HEK293 (cell line): Measurements from ENCODE around the gene ATP1B2.

ENCODE experiments used
- GLIS1 ChIP-seq: fragments of 450-650 bp; formaldehyde crosslinking; IDR thresholded peaks from 2 replicates; pipeline ENCODE4 v1.5.1; 2016; ENCODE audit warnings: missing biosample characterization, missing genetic modification characterization
- IKZF3 ChIP-seq: fragments of 450-650 bp; IDR thresholded peaks from 2 replicates; pipeline ENCODE4 v1.5.0; 2018; ENCODE audit warnings: missing biosample characterization, mild to moderate bottlenecking, missing genetic modification characterization, moderate library complexity
- KLF16 ChIP-seq: fragments of 450-650 bp; formaldehyde crosslinking; IDR thresholded peaks from 2 replicates; pipeline ENCODE4 v1.5.1; 2017; ENCODE audit warnings: missing biosample characterization, missing genetic modification characterization
- KLF8 ChIP-seq: fragments of 450-650 bp; formaldehyde crosslinking; IDR thresholded peaks from 2 replicates; pipeline ENCODE4 v1.5.1; 2016; ENCODE audit warnings: missing biosample characterization, missing genetic modification characterization
- MYNN ChIP-seq: fragments of 450-650 bp; formaldehyde crosslinking; IDR thresholded peaks from 2 replicates; pipeline ENCODE4 v1.5.1; 2016; ENCODE audit warnings: missing biosample characterization, missing genetic modification characterization, borderline replicate concordance
- OVOL3 ChIP-seq: fragments of 450-650 bp; formaldehyde crosslinking; IDR thresholded peaks from 2 replicates; pipeline ENCODE4 v1.5.1; 2016; ENCODE audit warnings: missing biosample characterization, missing genetic modification characterization
- ZBTB17 ChIP-seq: fragments of 450-650 bp; formaldehyde crosslinking; IDR thresholded peaks from 2 replicates; pipeline ENCODE4 v1.5.1; 2016; ENCODE audit warnings: missing biosample characterization, missing genetic modification characterization
- ZBTB8A ChIP-seq: fragments of 450-650 bp; formaldehyde crosslinking; IDR thresholded peaks from 2 replicates; pipeline ENCODE4 v1.5.1; 2016; ENCODE audit warnings: missing biosample characterization, missing genetic modification characterization
- ZEB2 ChIP-seq: fragments of 450-650 bp; formaldehyde crosslinking; IDR thresholded peaks from 2 replicates; pipeline ENCODE4 v1.5.1; 2016; ENCODE audit warnings: missing biosample characterization, missing genetic modification characterization
- ZFHX2 ChIP-seq: fragments of 450-650 bp; formaldehyde crosslinking; conservative IDR thresholded peaks from 2 replicates; pipeline ENCODE4 v1.5.1; 2016; ENCODE audit warnings: missing biosample characterization, missing genetic modification characterization
- ZFP41 ChIP-seq: fragments of 450-650 bp; formaldehyde crosslinking; IDR thresholded peaks from 2 replicates; pipeline ENCODE4 v1.5.1; 2016; ENCODE audit warnings: missing biosample characterization, missing genetic modification characterization, borderline replicate concordance
- ZIC2 ChIP-seq: fragments of 450-650 bp; formaldehyde crosslinking; IDR thresholded peaks from 2 replicates; pipeline ENCODE4 v1.5.1; 2016; ENCODE audit warnings: missing biosample characterization, missing genetic modification characterization
- ZNF132 ChIP-seq: fragments of 450-650 bp; formaldehyde crosslinking; IDR thresholded peaks from 2 replicates; pipeline ENCODE4 v1.5.1; 2017; ENCODE audit warnings: missing biosample characterization, missing genetic modification characterization, borderline replicate concordance
- ZNF140 ChIP-seq: fragments of 450-650 bp; formaldehyde crosslinking; IDR thresholded peaks from 2 replicates; pipeline ENCODE4 v1.5.1; 2016; ENCODE audit warnings: missing biosample characterization, missing genetic modification characterization
- ZNF146 ChIP-seq: fragments of 450-650 bp; formaldehyde crosslinking; IDR thresholded peaks from 2 replicates; pipeline ENCODE4 v1.5.1; 2016; ENCODE audit warnings: missing biosample characterization, missing genetic modification characterization
- ZNF16 ChIP-seq: fragments of 450-650 bp; formaldehyde crosslinking; IDR thresholded peaks from 2 replicates; pipeline ENCODE4 v1.5.1; 2016; ENCODE audit warnings: low read depth, missing biosample characterization, missing genetic modification characterization
- ZNF2 ChIP-seq: fragments of 450-650 bp; formaldehyde crosslinking; IDR thresholded peaks from 2 replicates; pipeline ENCODE4 v1.5.1; 2016; ENCODE audit warnings: missing biosample characterization, missing genetic modification characterization
- ZNF341 ChIP-seq: fragments of 450-650 bp; formaldehyde crosslinking; IDR thresholded peaks from 2 replicates; pipeline ENCODE4; 2016; ENCODE audit warnings: low read depth, missing biosample characterization, missing genetic modification characterization
- ZNF366 ChIP-seq: fragments of 450-650 bp; formaldehyde crosslinking; conservative IDR thresholded peaks from 2 replicates; pipeline ENCODE4 v1.5.1; 2016; ENCODE audit warnings: missing biosample characterization, missing genetic modification characterization
- ZNF426 ChIP-seq: fragments of 450-650 bp; formaldehyde crosslinking; IDR thresholded peaks from 2 replicates; pipeline ENCODE4 v1.5.1; 2017; ENCODE audit warnings: missing biosample characterization, missing genetic modification characterization, mild to moderate bottlenecking, inconsistent platforms, moderate library complexity
- ZNF629 ChIP-seq: fragments of 450-650 bp; formaldehyde crosslinking; IDR thresholded peaks from 2 replicates; pipeline ENCODE4 v1.5.1; 2017; ENCODE audit warnings: missing biosample characterization, missing genetic modification characterization
- ZNF677 ChIP-seq: fragments of 450-650 bp; IDR thresholded peaks from 2 replicates; pipeline ENCODE4 v1.5.0; 2018; ENCODE audit warnings: missing biosample characterization, mild to moderate bottlenecking, missing genetic modification characterization, moderate library complexity
- ZNF830 ChIP-seq: fragments of 450-650 bp; IDR thresholded peaks from 2 replicates; pipeline ENCODE4 v1.5.0; 2018; ENCODE audit warnings: missing biosample characterization, missing genetic modification characterization, low read depth, mild to moderate bottlenecking, moderate library complexity
- TF ChIP-seq, protein P1 (sequence below): fragments of 450-650 bp; formaldehyde crosslinking; IDR thresholded peaks from 2 replicates; pipeline ENCODE4 v1.5.1; 2017; ENCODE audit warnings: missing biosample characterization, missing genetic modification characterization
- TF ChIP-seq, protein P2 (sequence below): fragments of 450-650 bp; formaldehyde crosslinking; IDR thresholded peaks from 2 replicates; pipeline ENCODE4 v1.5.1; 2016; ENCODE audit warnings: missing biosample characterization, missing genetic modification characterization

The ATP1B2 gene

DNA sequence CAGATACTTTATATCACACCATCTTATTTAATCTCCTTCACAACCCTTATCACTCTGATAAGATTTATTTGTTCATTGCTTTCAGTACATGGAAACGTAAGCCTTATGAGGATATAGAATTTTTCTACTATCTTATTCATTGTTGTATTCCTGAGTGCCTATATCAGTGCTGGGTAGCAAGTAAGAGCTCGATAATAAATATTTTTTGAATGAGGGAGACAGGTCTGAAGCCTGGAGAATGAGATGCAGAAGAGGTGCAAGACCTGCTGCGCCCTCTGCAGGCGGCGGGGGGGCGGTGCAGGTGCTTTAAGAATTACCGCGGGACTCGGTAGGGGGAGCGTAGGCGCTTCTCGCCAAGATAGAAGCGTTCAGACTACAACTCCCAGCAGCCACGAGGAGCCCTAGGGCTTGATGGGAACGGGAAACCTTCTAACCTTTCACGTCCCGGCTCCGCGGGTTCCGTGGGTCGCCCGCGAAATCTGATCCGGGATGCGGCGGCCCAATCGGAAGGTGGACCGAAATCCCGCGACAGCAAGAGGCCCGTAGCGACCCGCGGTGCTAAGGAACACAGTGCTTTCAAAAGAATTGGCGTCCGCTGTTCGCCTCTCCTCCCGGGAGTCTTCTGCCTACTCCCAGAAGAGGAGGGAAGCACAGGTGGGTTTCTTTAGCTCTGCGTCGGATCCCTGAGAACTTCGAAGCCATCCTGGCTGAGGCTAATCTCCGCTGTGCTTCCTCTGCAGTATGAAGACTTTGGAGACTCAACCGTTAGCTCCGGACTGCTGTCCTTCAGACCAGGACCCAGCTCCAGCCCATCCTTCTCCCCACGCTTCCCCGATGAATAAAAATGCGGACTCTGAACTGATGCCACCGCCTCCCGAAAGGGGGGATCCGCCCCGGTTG is 37.4 kb downstream of the ATP1B2 start, which contains the start of gene WRAP53 (continued):
- peak; percentile 31; the same call in 1 of the 2 replicates for TF ChIP-seq ZBTB8A (tag by site-specific recombination)
- TF ChIP-seq ZNF341 (tag by site-specific recombination): peak; percentile 88
- TF ChIP-seq ZNF16: no peak
- TF ChIP-seq ZFP41 (tag by site-specific recombination): no peak
- peak; percentile 25; the same call in 1 of the 2 replicates for TF ChIP-seq GLIS1 (tag by site-specific recombination)
- TF ChIP-seq, protein P1, sequence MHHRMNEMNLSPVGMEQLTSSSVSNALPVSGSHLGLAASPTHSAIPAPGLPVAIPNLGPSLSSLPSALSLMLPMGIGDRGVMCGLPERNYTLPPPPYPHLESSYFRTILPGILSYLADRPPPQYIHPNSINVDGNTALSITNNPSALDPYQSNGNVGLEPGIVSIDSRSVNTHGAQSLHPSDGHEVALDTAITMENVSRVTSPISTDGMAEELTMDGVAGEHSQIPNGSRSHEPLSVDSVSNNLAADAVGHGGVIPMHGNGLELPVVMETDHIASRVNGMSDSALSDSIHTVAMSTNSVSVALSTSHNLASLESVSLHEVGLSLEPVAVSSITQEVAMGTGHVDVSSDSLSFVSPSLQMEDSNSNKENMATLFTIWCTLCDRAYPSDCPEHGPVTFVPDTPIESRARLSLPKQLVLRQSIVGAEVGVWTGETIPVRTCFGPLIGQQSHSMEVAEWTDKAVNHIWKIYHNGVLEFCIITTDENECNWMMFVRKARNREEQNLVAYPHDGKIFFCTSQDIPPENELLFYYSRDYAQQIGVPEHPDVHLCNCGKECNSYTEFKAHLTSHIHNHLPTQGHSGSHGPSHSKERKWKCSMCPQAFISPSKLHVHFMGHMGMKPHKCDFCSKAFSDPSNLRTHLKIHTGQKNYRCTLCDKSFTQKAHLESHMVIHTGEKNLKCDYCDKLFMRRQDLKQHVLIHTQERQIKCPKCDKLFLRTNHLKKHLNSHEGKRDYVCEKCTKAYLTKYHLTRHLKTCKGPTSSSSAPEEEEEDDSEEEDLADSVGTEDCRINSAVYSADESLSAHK: no peak
- peak; percentile 89 for TF ChIP-seq ZEB2 (tag by site-specific recombination)
- TF ChIP-seq ZFHX2 (tag by site-specific recombination): peak; percentile 63
- TF ChIP-seq KLF16 (tag by site-specific recombination): peak; percentile 48; the same call in 1 of the 2 replicates
- no peak for TF ChIP-seq ZNF146
- peak; percentile 63; the same call in 1 of the 2 replicates for TF ChIP-seq KLF8 (tag by site-specific recombination)
- peak; percentile 89 for TF ChIP-seq ZBTB17
- TF ChIP-seq OVOL3 (tag by site-specific recombination): 0 out of 2 replicates have a peak, but pooled peaks have one; percentile 21
- no peak for TF ChIP-seq MYNN (tag by site-specific recombination)
- peak; percentile 44 for TF ChIP-seq ZNF629 (tag by site-specific recombination)
- peak; percentile 82 for TF ChIP-seq ZNF2 (tag by site-specific recombination)
- no peak for TF ChIP-seq ZNF132
- TF ChIP-seq IKZF3 (tag by site-specific recombination): peak; percentile 82; the same call in 1 of the 2 replicates
- 0 out of 2 replicates have a peak, but pooled peaks have one; percentile 13 for TF ChIP-seq ZNF677
- 0 out of 2 replicates have a peak, but pooled peaks have one; percentile 33 for TF ChIP-seq ZIC2 (tag by site-specific recombination)
- TF ChIP-seq ZNF140: peak; percentile 24; the same call in 1 of the 2 replicates
- peak; percentile 90 for TF ChIP-seq ZNF366 (tag by site-specific recombination)
- TF ChIP-seq ZNF426: no peak
- TF ChIP-seq, protein P2, sequence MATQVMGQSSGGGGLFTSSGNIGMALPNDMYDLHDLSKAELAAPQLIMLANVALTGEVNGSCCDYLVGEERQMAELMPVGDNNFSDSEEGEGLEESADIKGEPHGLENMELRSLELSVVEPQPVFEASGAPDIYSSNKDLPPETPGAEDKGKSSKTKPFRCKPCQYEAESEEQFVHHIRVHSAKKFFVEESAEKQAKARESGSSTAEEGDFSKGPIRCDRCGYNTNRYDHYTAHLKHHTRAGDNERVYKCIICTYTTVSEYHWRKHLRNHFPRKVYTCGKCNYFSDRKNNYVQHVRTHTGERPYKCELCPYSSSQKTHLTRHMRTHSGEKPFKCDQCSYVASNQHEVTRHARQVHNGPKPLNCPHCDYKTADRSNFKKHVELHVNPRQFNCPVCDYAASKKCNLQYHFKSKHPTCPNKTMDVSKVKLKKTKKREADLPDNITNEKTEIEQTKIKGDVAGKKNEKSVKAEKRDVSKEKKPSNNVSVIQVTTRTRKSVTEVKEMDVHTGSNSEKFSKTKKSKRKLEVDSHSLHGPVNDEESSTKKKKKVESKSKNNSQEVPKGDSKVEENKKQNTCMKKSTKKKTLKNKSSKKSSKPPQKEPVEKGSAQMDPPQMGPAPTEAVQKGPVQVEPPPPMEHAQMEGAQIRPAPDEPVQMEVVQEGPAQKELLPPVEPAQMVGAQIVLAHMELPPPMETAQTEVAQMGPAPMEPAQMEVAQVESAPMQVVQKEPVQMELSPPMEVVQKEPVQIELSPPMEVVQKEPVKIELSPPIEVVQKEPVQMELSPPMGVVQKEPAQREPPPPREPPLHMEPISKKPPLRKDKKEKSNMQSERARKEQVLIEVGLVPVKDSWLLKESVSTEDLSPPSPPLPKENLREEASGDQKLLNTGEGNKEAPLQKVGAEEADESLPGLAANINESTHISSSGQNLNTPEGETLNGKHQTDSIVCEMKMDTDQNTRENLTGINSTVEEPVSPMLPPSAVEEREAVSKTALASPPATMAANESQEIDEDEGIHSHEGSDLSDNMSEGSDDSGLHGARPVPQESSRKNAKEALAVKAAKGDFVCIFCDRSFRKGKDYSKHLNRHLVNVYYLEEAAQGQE: 0 out of 2 replicates have a peak, but pooled peaks have one; percentile 19
- no peak for TF ChIP-seq ZNF830 (tag by site-specific recombination)
